ENCODE results near the gene NLGN4X.

Gene NLGN4X

DNA sequence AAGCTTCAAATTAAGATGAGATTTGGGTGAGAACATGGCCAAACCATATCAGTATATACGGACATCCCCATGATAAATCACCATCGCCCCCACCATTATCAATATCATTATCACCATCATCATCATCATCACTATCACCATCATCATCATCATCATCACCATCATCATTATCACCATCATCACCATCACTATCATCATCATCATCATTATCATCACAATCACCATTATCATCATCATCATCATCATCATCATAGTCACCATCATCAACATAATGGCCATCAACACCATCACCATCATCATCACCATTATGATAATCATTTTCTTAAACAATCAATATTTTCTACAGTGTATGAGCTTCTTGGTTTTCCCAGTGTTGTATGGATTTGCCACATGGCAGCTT lies 360.9 kb downstream of the NLGN4X start:
- DNase-seq (ENCODE audit: low read depth): no peak

DNA sequence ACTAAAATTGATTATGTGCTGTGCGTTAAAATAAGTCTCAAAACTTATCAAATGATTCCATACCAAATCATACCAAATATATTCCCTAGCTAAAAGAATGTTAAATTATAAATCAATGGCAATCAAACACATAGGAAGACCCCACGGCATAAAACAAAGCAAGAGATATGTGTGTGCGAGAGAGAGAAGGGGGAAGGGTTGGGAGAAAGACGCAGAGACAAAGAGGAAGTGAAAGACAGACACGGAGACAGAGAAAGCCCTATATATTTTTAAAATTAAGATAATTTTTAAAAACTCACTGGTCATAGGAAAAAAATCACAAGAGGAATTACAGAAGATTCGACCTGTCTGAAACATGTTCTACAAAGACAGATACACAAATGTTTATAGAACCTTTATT lies 371.4 kb downstream of the NLGN4X start:
- DNase-seq (ENCODE audit: low read depth): no peak

DNA sequence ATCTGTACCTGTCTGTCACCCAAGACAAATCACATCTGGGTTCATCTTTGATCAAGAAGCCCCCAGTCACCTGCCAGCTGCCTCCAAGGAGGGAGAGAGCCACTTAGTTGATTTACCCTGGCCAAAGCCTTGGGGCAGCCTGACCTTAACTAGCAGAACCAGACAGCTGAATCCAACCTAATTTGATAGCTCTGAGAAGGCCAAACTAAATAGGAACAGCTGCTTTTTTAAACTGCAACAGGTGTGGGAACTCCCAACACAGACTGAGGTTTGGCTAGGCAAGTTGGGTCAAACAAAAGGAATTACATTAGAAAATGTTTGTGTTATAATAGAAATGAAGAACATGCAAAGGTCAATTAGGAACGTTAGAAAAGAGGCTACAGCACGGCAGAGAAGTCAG lies 375.7 kb downstream of the NLGN4X start:
- no peak for DNase-seq (ENCODE audit: low read depth)

DNA sequence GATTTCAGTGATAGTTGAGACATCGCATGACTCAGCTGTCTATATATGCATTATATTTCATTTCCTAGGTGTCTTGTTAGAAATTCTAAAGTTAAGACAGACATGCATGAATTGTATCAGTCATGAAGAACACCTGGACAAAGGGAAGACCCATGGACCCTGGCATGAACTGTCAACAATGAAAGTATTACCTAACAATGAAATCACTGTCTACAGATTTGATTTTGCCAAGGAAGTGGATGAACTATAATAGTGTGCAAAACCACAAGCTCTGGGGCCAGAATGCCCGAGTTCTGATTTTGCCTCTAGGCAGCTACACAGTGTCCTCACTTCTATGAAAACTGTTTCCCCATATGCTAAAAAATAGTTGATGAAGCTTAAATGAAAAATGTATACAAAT lies 386.1 kb downstream of the NLGN4X start:
- no peak for DNase-seq (ENCODE audit: low read depth)
